Ishikawa (cell line): ENCODE measurements around the gene HABP4.

ENCODE experiments used
- CEBPB ChIP-seq: IDR thresholded peaks from 2 replicates; pipeline ENCODE4 v1.6.1; 2012
- CREB1 ChIP-seq: IDR thresholded peaks from 2 replicates; pipeline ENCODE4 v1.6.1; 2012; ENCODE audit warnings: low read depth
- EGR1 ChIP-seq: IDR thresholded peaks from 2 replicates; pipeline ENCODE4 v1.6.1; 2012
- EP300 ChIP-seq: IDR thresholded peaks from 2 replicates; pipeline ENCODE4 v1.6.1; 2012; ENCODE audit warnings: borderline replicate concordance
- FOXM1 ChIP-seq: IDR thresholded peaks from 2 replicates; pipeline ENCODE4 v1.6.1; 2012; ENCODE audit warnings: low read depth, borderline replicate concordance
- NFIC ChIP-seq: IDR thresholded peaks from 2 replicates; pipeline ENCODE4 v1.6.1; 2012
- RAD21 ChIP-seq: IDR thresholded peaks from 2 replicates; pipeline ENCODE4 v1.6.1; 2012; ENCODE audit warnings: low read depth
- REST ChIP-seq: IDR thresholded peaks from 2 replicates; pipeline ENCODE4 v1.6.1; 2012; ENCODE audit warnings: low read depth, mild to moderate bottlenecking
- TAF1 ChIP-seq: IDR thresholded peaks from 2 replicates; pipeline ENCODE4 v1.6.1; 2012; ENCODE audit warnings: low read depth, mild to moderate bottlenecking
- TCF12 ChIP-seq: IDR thresholded peaks from 2 replicates; pipeline ENCODE4 v1.6.1; 2012; ENCODE audit warnings: low read depth
- TEAD4 ChIP-seq: IDR thresholded peaks from 2 replicates; pipeline ENCODE4 v1.6.1; 2012
- YY1 ChIP-seq: IDR thresholded peaks from 2 replicates; pipeline ENCODE4 v1.6.1; 2012; ENCODE audit warnings: low read depth
- ZBTB7A ChIP-seq: IDR thresholded peaks from 2 replicates; pipeline ENCODE4 v1.6.1; 2012; ENCODE audit warnings: low read depth
- TF ChIP-seq, protein P1 (sequence below): IDR thresholded peaks from 2 replicates; pipeline ENCODE4 v1.6.1; 2012
- TF ChIP-seq, protein P2 (sequence below): IDR thresholded peaks from 2 replicates; pipeline ENCODE4 v1.6.1; 2012

HABP4 gene

DNA sequence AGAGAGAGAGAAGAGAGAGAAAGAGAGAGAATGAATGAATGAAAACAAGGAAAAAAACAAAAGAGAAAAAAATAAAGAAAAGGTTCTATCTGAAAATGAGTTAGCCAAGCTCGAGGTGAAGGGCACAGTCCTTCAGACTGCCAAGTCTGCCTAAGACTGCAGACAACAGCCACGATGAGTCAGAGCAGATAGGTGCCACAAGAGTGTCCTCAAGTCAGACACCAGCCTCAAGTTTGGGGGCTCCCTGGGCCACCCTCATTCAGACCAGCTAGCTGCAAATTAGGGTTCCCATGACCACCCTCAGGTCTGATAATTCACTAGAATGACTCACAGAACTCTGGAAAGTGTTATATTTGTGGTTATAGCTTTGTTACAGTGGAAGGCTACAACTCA is 13.9 kb upstream of the HABP4 start:
- TF ChIP-seq REST: no peak
- TF ChIP-seq, protein P1, sequence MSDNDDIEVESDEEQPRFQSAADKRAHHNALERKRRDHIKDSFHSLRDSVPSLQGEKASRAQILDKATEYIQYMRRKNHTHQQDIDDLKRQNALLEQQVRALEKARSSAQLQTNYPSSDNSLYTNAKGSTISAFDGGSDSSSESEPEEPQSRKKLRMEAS: no peak
- no peak for TF ChIP-seq TAF1
- TF ChIP-seq EGR1: no peak
- no peak for TF ChIP-seq RAD21
- no peak for TF ChIP-seq YY1
- no peak for TF ChIP-seq TEAD4
- TF ChIP-seq ZBTB7A: no peak
- no peak for TF ChIP-seq TCF12
- TF ChIP-seq NFIC: no peak
- no peak for TF ChIP-seq EP300
- TF ChIP-seq FOXM1: no peak
- TF ChIP-seq CREB1: no peak
- no peak for TF ChIP-seq CEBPB
- TF ChIP-seq, protein P2, sequence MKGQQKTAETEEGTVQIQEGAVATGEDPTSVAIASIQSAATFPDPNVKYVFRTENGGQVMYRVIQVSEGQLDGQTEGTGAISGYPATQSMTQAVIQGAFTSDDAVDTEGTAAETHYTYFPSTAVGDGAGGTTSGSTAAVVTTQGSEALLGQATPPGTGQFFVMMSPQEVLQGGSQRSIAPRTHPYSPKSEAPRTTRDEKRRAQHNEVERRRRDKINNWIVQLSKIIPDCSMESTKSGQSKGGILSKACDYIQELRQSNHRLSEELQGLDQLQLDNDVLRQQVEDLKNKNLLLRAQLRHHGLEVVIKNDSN: no peak

DNA sequence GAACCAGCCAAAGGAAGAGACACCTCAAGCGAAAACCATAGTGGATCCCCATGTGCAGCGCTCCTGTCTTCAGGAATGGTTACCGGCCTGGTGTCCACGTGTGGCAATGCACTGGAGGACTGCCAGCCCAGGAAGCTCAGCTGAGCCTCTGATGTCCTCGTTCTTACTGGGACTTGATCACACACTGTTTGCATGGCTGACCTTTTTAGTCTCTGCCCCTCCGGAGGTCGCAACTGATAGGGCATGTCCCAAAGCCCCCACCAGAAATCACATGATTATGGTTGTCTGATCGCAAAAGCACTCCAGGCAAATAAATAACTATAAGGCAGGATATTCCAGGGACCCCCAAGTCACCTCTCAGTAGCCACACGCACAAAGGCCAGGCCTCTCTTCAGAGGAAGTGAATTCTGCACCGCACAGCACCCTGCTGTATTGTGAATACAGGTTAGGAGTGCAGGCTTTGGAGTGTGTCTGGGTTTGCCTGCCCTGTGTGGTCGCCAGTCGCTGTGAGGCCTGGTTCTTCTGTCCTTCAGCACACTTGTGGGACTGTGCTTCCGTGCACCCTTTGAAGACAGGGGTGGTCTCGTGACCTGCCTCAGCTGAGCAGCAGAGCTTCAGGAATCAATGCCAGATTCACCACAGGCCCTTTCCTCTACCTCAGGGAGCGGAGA is 13.4 kb upstream of the HABP4 start:
- no peak for TF ChIP-seq CEBPB
- no peak for TF ChIP-seq REST
- TF ChIP-seq, protein P1: no peak
- no peak for TF ChIP-seq EGR1
- TF ChIP-seq NFIC: no peak
- TF ChIP-seq TAF1: no peak
- no peak for TF ChIP-seq FOXM1
- no peak for TF ChIP-seq EP300
- TF ChIP-seq, protein P2: no peak
- TF ChIP-seq CREB1: no peak
- no peak for TF ChIP-seq RAD21
- no peak for TF ChIP-seq TCF12
- TF ChIP-seq TEAD4: no peak
- TF ChIP-seq YY1: no peak
- TF ChIP-seq ZBTB7A: no peak

- no peak for TF ChIP-seq TAF1
- no peak for TF ChIP-seq CREB1
- no peak for TF ChIP-seq ZBTB7A
- TF ChIP-seq, protein P2: no peak
- TF ChIP-seq RAD21: no peak
- no peak for TF ChIP-seq YY1
- no peak for TF ChIP-seq EGR1
- TF ChIP-seq FOXM1: no peak
Observed at GRCh38 chr9:96437454-96437853, 12.5 kb upstream of the HABP4 start.

GRCh38 chr9:96440671-96441199 is 9.2 kb upstream of the HABP4 start:
- TF ChIP-seq EP300: no peak
- TF ChIP-seq RAD21: no peak
- TF ChIP-seq YY1: no peak
- no peak for TF ChIP-seq CEBPB

- TF ChIP-seq, protein P2: no peak
- TF ChIP-seq RAD21: peak; percentile 81
Observed at GRCh38 chr9:96441798-96442445, 8.0 kb upstream of the HABP4 start.
